ENCODE results near the gene QRFP. TPM values are rescaled to one million over a fixed set of nuclear protein-coding genes. Genes with fewer than 3 reads are reported as not detected.
"Not testable (repeated sequence)": the region's sequence is repeated elsewhere in the genome, so short reads cannot be mapped to it uniquely, and the experiment has no call there.

The QRFP gene
- total RNA-seq, 1 experiment from 2014 or later = not detected

DNA sequence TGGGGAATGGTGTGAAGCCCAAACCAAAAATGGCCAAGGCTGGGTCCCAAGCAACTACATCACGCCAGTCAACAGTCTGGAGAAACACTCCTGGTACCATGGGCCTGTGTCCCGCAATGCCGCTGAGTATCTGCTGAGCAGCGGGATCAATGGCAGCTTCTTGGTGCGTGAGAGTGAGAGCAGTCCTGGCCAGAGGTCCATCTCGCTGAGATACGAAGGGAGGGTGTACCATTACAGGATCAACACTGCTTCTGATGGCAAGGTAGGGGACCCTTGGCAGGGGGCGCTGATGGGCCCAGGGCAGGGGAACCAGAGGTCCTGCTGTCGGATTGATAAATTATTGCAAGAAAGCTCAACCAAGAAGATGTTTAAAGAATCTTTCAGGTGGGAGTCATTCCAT lies 41.8 kb downstream of the QRFP start:
- intact Hi-C loops (cut with micrococcal nuclease; ENCODE audit: unreplicated experiment) = no loop called here
- Mint-ChIP-seq H3K27ac (ENCODE audit: unreplicated experiment) (no peak overlapping the region), H3K4me1 (ENCODE audit: low read depth, unreplicated experiment) (no peaks in the 10 kb centered on the region), H3K4me3 (ENCODE audit: low read depth, unreplicated experiment) (no peak overlapping the region), H3K27me3 (ENCODE audit: unreplicated experiment) (no peaks in the 10 kb centered on the region), H3K9me3 (ENCODE audit: low read depth, unreplicated experiment) (no peaks in the 10 kb centered on the region), H3K36me3 (ENCODE audit: insufficient read depth, unreplicated experiment) (no peaks in the 10 kb centered on the region)
- no peak for TF ChIP-seq CTCF (IDR thresholded peaks at IDR 0.05; ENCODE audit: unreplicated experiment)
- no TSS peak for BruUV-seq (replicated peaks)
- CTCF ChIA-PET = no interaction called here
- no peak for DNase-seq

GRCh38 chr9:130854092-130854491 lies 42.5 kb downstream of the QRFP start:
- no peak for DNase-seq
- Mint-ChIP-seq H3K4me1 (ENCODE audit: low read depth, unreplicated experiment) (no peaks in the 10 kb centered on the region), H3K27me3 (ENCODE audit: unreplicated experiment) (no peaks in the 10 kb centered on the region), H3K27ac (ENCODE audit: unreplicated experiment) (no peak overlapping the region), H3K9me3 (ENCODE audit: low read depth, unreplicated experiment) (no peaks in the 10 kb centered on the region), H3K4me3 (ENCODE audit: low read depth, unreplicated experiment) (no peak overlapping the region), H3K36me3 (ENCODE audit: insufficient read depth, unreplicated experiment) (no peaks in the 10 kb centered on the region)
- intact Hi-C loops (cut with micrococcal nuclease; ENCODE audit: unreplicated experiment) = no loop called here
- CTCF ChIA-PET = no interaction called here
- TF ChIP-seq CTCF (IDR thresholded peaks at IDR 0.05; ENCODE audit: unreplicated experiment) = no peak
- BruUV-seq (replicated peaks) = no TSS peak

GRCh38 chr9:130852801-130853200 lies 43.8 kb downstream of the QRFP start:
- intact Hi-C loops (cut with micrococcal nuclease; ENCODE audit: unreplicated experiment) = no loop called here
- no TSS peak for BruUV-seq (replicated peaks)
- H3K27ac Mint-ChIP-seq (ENCODE audit: unreplicated experiment) = no peak overlapping the region

GRCh38 chr9:130849356-130849755 lies 47.3 kb downstream of the QRFP start:
- Mint-ChIP-seq H3K4me3 (ENCODE audit: low read depth, unreplicated experiment) (no peak overlapping the region), H3K27me3 (ENCODE audit: unreplicated experiment) (no peaks in the 10 kb centered on the region), H3K9me3 (ENCODE audit: low read depth, unreplicated experiment) (no peaks in the 10 kb centered on the region), H3K36me3 (ENCODE audit: insufficient read depth, unreplicated experiment) (no peaks in the 10 kb centered on the region), H3K4me1 (ENCODE audit: low read depth, unreplicated experiment) (peaks cover 14% of the 10 kb centered on the region), H3K27ac (ENCODE audit: unreplicated experiment) (no peak overlapping the region)
- DNase-seq = no peak
- intact Hi-C loops (cut with micrococcal nuclease; ENCODE audit: unreplicated experiment) = no loop called here
- CTCF ChIA-PET = no interaction called here
- BruUV-seq (replicated peaks) = no TSS peak
- TF ChIP-seq CTCF (IDR thresholded peaks at IDR 0.05; ENCODE audit: unreplicated experiment) = no peak

More at GRCh38 chr9:130852801-130853200, 43.8 kb downstream of the QRFP start:
- H3K4me1 Mint-ChIP-seq (ENCODE audit: low read depth, unreplicated experiment) = no peaks in the 10 kb centered on the region
- no peak overlapping the region for H3K4me3 Mint-ChIP-seq (ENCODE audit: low read depth, unreplicated experiment)
- H3K27me3 Mint-ChIP-seq (ENCODE audit: unreplicated experiment) = no peaks in the 10 kb centered on the region
- no peaks in the 10 kb centered on the region for H3K9me3 Mint-ChIP-seq (ENCODE audit: low read depth, unreplicated experiment)
- no peak for DNase-seq
- TF ChIP-seq CTCF (IDR thresholded peaks at IDR 0.05; ENCODE audit: unreplicated experiment) = no peak
- CTCF ChIA-PET = no interaction called here
- H3K36me3 Mint-ChIP-seq (ENCODE audit: insufficient read depth, unreplicated experiment) = no peaks in the 10 kb centered on the region

DNA sequence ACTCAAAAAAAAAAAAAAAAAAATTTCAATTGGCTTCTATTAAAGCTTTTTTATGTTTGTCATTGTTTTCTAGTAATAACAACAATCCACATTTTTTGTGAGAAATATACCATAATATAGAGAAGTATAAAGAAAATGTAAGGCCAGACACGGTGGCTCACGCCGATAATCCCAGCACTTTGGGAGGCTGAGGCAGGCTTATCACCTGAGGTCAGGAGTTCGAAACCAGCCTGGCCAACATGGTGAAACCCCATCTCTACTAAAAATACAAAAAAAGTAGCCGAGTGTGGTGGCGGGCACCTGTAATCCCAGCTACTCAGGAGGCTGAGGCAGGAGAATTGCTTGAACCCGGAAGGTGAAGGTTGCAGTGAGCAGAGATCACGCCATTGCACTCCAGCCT lies 48.1 kb downstream of the QRFP start:
- H3K36me3 Mint-ChIP-seq (ENCODE audit: insufficient read depth, unreplicated experiment); H3K27me3 Mint-ChIP-seq (ENCODE audit: unreplicated experiment); H3K4me3 Mint-ChIP-seq (ENCODE audit: low read depth, unreplicated experiment); intact Hi-C loops (cut with micrococcal nuclease; ENCODE audit: unreplicated experiment); H3K27ac Mint-ChIP-seq (ENCODE audit: unreplicated experiment); DNase-seq; H3K9me3 Mint-ChIP-seq (ENCODE audit: low read depth, unreplicated experiment); BruUV-seq (replicated peaks): not testable (repeated sequence)
- H3K4me1 Mint-ChIP-seq (ENCODE audit: low read depth, unreplicated experiment) = peaks cover 20% of the 10 kb centered on the region
- CTCF ChIA-PET = interaction anchor here (0.7 kb wide), 1 partner anchor 13 kb away, joined by 5 read pairs; no protein-coding TSS in a partner anchor
